Neural progenitor cell (in vitro differentiated cells): Measurements from ENCODE around the gene SNN. TPM values are rescaled to one million over a fixed set of nuclear protein-coding genes. Genes with fewer than 3 reads are reported as not detected.

Source experiments
- DNase-seq: peaks from one replicate; pipeline ENCODE4 v3.0.0-alpha.2; 2016; ENCODE audit warnings: low spot score
- H2AFZ ChIP-seq: fragments of 200-600 bp; sonication (generic); replicated peaks from 2 replicates; pipeline ENCODE4 v1.6.1; 2016; ENCODE audit warnings: antibody characterized with exemption
- H3F3A ChIP-seq: fragments of 200-600 bp; sonication (generic); 2 replicates; pipeline ENCODE4 v1.6.1; 2016; ENCODE audit warnings: antibody characterized with exemption, low read depth
- H3K27ac ChIP-seq: fragments of 200-600 bp; sonication (generic); 2 replicates; pipeline ENCODE4 v1.5.1; 2016; ENCODE audit warnings: mild to moderate bottlenecking
- H3K27me3 ChIP-seq: fragments of 200-600 bp; sonication (generic); 2 replicates; pipeline ENCODE4 v1.6.1; 2016; ENCODE audit warnings: mild to moderate bottlenecking, moderate library complexity
- H3K36me3 ChIP-seq: fragments of 200-600 bp; sonication (generic); 2 replicates; pipeline ENCODE4 v1.5.1; 2016
- H3K4me1 ChIP-seq: fragments of 200-600 bp; sonication (generic); 2 replicates; pipeline ENCODE4 v1.6.1; 2016; ENCODE audit warnings: mixed run types
- H3K4me2 ChIP-seq: fragments of 200-600 bp; sonication (generic); 2 replicates; pipeline ENCODE4 v1.6.1; 2016
- H3K4me3 ChIP-seq: fragments of 200-600 bp; sonication (generic); 2 replicates; pipeline ENCODE4 v1.5.1; 2016
- H3K79me2 ChIP-seq: fragments of 200-600 bp; sonication (generic); 2 replicates; pipeline ENCODE4 v1.6.1; 2016; ENCODE audit warnings: low read depth
- H3K9ac ChIP-seq: fragments of 200-600 bp; sonication (generic); 2 replicates; pipeline ENCODE4 v1.6.1; 2016
- H3K9me3 ChIP-seq: fragments of 200-600 bp; sonication (generic); 2 replicates; pipeline ENCODE4 v1.5.1; 2016; ENCODE audit warnings: low read depth
- H4K20me1 ChIP-seq: fragments of 200-600 bp; sonication (generic); 2 replicates; pipeline ENCODE4 v1.6.1; 2016; ENCODE audit warnings: low read depth
- H3K27ac Mint-ChIP-seq: 3 replicates; pipeline ENCODE4 v1.8.0; 2021; ENCODE audit warnings: mixed read lengths
- H3K27me3 Mint-ChIP-seq: 2 replicates; pipeline ENCODE4 v1.8.0; 2022; ENCODE audit warnings: low read depth, mild to moderate bottlenecking, inconsistent platforms, moderate library complexity, mixed read lengths; ENCODE audit not compliant: insufficient read depth
- H3K36me3 Mint-ChIP-seq: 3 replicates; pipeline ENCODE4 v1.8.0; 2021; ENCODE audit warnings: mixed read lengths
- H3K4me1 Mint-ChIP-seq: 3 replicates; pipeline ENCODE4 v1.8.0; 2021; ENCODE audit warnings: mixed read lengths
- H3K4me3 Mint-ChIP-seq: 3 replicates; pipeline ENCODE4 v1.8.0; 2021; ENCODE audit warnings: mild to moderate bottlenecking, moderate library complexity, mixed read lengths
- H3K9me3 Mint-ChIP-seq: 3 replicates; pipeline ENCODE4 v1.8.0; 2020; ENCODE audit warnings: mixed read lengths
- EZH2 ChIP-seq: fragments of 200-600 bp; sonication (generic); IDR thresholded peaks from 2 replicates; pipeline ENCODE4 v1.6.1; 2017; ENCODE audit warnings: antibody characterized with exemption, mild to moderate bottlenecking, moderate library complexity
- EZH2phosphoT487 ChIP-seq: fragments of 200-600 bp; sonication (generic); IDR thresholded peaks from 2 replicates; pipeline ENCODE4 v1.6.1; 2017; ENCODE audit warnings: antibody characterized with exemption
- total RNA-seq: library from RNA; depleted of rRNA; stranded (reverse); fragments of >200 nt; gene quantifications from 2 replicates; pipeline ENCODE4 v1.2.3, GENCODE V29; 2015; ENCODE audit warnings: low replicate concordance
- TF ChIP-seq, protein P1 (sequence below): fragments of 200-600 bp; sonication (generic); IDR thresholded peaks from 2 replicates; pipeline ENCODE4 v1.5.1; 2017; ENCODE audit warnings: antibody characterized with exemption, mild to moderate bottlenecking

The SNN gene
- total RNA-seq, 1 donor from 2014 or later, result 48.7 TPM

- H3F3A ChIP-seq, result peaks cover 13% of the 10 kb centered on the region
Measured at GRCh38 chr16:11671676-11672075, 3.4 kb downstream of the SNN start.

GRCh38 chr16:11672206-11673090, 4.2 kb downstream of the SNN start:
- no peak overlapping the region for H2AFZ ChIP-seq
- H3K79me2 ChIP-seq, result peaks cover 71% of the 10 kb centered on the region
- H3K27me3 ChIP-seq, result no peaks in the 10 kb centered on the region

More at GRCh38 chr16:11671676-11672075, 3.4 kb downstream of the SNN start:
- peaks cover 6% of the 10 kb centered on the region for H3K36me3 Mint-ChIP-seq
- H3K27me3 Mint-ChIP-seq, result peaks cover 2% of the 10 kb centered on the region
- no peak overlapping the region for H3K4me3 ChIP-seq
- H3K79me2 ChIP-seq, result peaks cover 71% of the 10 kb centered on the region
- no peak overlapping the region for H3K4me2 ChIP-seq
- no peak overlapping the region for H2AFZ ChIP-seq
- H3K9me3 Mint-ChIP-seq, result no peaks in the 10 kb centered on the region
- peaks cover 25% of the 10 kb centered on the region for H3K4me1 ChIP-seq
- H3K27me3 ChIP-seq, result no peaks in the 10 kb centered on the region
- peak overlapping the region; percentile 19 for H3K9ac ChIP-seq
- peaks cover 26% of the 10 kb centered on the region for H3K4me1 Mint-ChIP-seq
- H3K27ac Mint-ChIP-seq, result no peak overlapping the region
- no peak overlapping the region for H3K4me3 Mint-ChIP-seq
- no peaks in the 10 kb centered on the region for H3K36me3 ChIP-seq
- no peaks in the 10 kb centered on the region for H3K9me3 ChIP-seq
- H3K27ac ChIP-seq, result no peak overlapping the region
- H4K20me1 ChIP-seq, result peaks cover 78% of the 10 kb centered on the region
- TF ChIP-seq, protein P1, sequence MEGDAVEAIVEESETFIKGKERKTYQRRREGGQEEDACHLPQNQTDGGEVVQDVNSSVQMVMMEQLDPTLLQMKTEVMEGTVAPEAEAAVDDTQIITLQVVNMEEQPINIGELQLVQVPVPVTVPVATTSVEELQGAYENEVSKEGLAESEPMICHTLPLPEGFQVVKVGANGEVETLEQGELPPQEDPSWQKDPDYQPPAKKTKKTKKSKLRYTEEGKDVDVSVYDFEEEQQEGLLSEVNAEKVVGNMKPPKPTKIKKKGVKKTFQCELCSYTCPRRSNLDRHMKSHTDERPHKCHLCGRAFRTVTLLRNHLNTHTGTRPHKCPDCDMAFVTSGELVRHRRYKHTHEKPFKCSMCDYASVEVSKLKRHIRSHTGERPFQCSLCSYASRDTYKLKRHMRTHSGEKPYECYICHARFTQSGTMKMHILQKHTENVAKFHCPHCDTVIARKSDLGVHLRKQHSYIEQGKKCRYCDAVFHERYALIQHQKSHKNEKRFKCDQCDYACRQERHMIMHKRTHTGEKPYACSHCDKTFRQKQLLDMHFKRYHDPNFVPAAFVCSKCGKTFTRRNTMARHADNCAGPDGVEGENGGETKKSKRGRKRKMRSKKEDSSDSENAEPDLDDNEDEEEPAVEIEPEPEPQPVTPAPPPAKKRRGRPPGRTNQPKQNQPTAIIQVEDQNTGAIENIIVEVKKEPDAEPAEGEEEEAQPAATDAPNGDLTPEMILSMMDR, result no peak
- TF ChIP-seq EZH2phosphoT487, result no peak
- TF ChIP-seq EZH2, result no peak
- DNase-seq, result no peak

DNA sequence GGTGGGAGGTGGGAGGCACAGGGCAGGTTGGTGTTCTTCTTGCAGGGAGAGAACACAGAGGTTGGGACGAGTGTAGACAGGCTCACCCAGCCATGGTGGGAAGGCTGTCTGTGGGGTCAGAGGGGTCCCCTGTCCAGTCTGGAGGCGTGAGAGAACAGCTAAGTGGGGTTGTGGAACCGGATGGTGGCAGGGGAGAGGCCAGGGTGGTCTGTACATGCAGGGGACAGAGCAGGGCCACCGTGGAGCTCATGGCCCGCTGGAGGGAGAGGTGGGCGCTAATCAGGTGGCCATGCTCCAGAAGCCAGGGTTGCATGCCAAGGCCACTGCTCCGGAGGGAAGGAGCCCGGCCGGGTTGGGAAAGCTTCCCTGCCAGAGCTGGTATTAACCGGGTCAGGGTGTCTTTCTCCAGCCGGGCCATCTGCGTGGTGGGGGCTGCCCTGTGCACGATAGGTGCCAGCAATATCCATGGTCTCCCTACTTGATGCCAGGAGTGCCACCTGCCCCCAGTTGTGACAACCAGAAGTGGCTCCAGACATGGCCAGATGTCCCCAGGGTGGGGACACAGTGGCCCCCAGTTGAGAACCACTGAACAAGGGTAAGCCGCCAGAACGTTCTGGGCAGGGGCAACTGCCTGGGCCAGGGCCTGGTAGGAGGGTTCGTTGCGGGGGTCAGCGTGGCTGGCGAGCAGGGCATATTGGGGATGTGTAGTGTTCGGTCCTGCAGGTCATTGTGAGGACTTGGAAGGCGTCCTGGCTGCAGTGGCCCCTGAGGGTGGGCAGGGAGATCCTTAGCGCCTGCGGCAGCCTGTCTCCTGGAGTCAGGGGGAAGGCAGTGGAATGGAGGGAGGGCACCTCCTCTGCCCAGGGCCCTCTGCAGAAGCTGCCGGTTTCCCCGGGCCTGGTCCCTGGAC, 5.1 kb downstream of the SNN start:
- Mint-ChIP-seq H3K9me3 (no peaks in the 10 kb centered on the region), H3K27ac (peak overlapping the region; percentile 25), H3K27me3 (peaks cover 5% of the 10 kb centered on the region), H3K36me3 (peaks cover 11% of the 10 kb centered on the region), H3K4me3 (no peak overlapping the region), H3K4me1 (peaks cover 23% of the 10 kb centered on the region)
- DNase-seq, result no peak
- no peak overlapping the region for H3K9ac ChIP-seq
- H3K4me1 ChIP-seq, result peaks cover 25% of the 10 kb centered on the region
- no peaks in the 10 kb centered on the region for H3K9me3 ChIP-seq
- no peak overlapping the region for H2AFZ ChIP-seq
- no peak overlapping the region for H3K4me3 ChIP-seq
- H4K20me1 ChIP-seq, result peaks cover 95% of the 10 kb centered on the region
- no peaks in the 10 kb centered on the region for H3K36me3 ChIP-seq
- TF ChIP-seq EZH2phosphoT487, result no peak
- TF ChIP-seq, protein P1, result no peak
- no peak for TF ChIP-seq EZH2
- peaks cover 71% of the 10 kb centered on the region for H3K79me2 ChIP-seq
- no peaks in the 10 kb centered on the region for H3K27me3 ChIP-seq
- H3K4me2 ChIP-seq, result no peak overlapping the region
- H3F3A ChIP-seq, result peaks cover 1% of the 10 kb centered on the region
- H3K27ac ChIP-seq, result no peak overlapping the region

More at GRCh38 chr16:11672206-11673090, 4.2 kb downstream of the SNN start:
- peaks cover 25% of the 10 kb centered on the region for H3K4me1 ChIP-seq
- peaks cover 5% of the 10 kb centered on the region for H3F3A ChIP-seq
- H3K36me3 Mint-ChIP-seq, result peaks cover 9% of the 10 kb centered on the region
- no peaks in the 10 kb centered on the region for H3K9me3 ChIP-seq
- H3K27me3 Mint-ChIP-seq, result no peaks in the 10 kb centered on the region
- H3K4me2 ChIP-seq, result no peak overlapping the region
- no peak overlapping the region for H3K27ac ChIP-seq
- peak overlapping the region; percentile 25 for H3K27ac Mint-ChIP-seq
- H3K9me3 Mint-ChIP-seq, result no peaks in the 10 kb centered on the region
- no peak overlapping the region for H3K9ac ChIP-seq
- peaks cover 86% of the 10 kb centered on the region for H4K20me1 ChIP-seq
- H3K4me1 Mint-ChIP-seq, result peaks cover 23% of the 10 kb centered on the region
- H3K4me3 ChIP-seq, result no peak overlapping the region
- H3K4me3 Mint-ChIP-seq, result peak overlapping the region; percentile 36
- TF ChIP-seq, protein P1, result no peak
- no peak for TF ChIP-seq EZH2
- no peak for TF ChIP-seq EZH2phosphoT487
- no peak for DNase-seq
- no peaks in the 10 kb centered on the region for H3K36me3 ChIP-seq
